C4-2B (cell line): ENCODE measurements around the gene GLRX3.
"Not testable (repeated sequence)": the region's sequence is repeated elsewhere in the genome, so short reads cannot be mapped to it uniquely, and the experiment has no call there.

ENCODE experiments used
- H3K27ac ChIP-seq: fragments of 450-650 bp; 2 replicates; pipeline ENCODE4 v1.5.1; 2017
- ZFX ChIP-seq: fragments of 450-650 bp; IDR thresholded peaks from 2 replicates; pipeline ENCODE4 v1.6.1; 2017
- TF ChIP-seq, protein P1 (sequence below): fragments of 450-650 bp; conservative IDR thresholded peaks from 2 replicates; pipeline ENCODE4 v1.5.1; 2017; ENCODE audit warnings: mild to moderate bottlenecking

GLRX3 gene

DNA sequence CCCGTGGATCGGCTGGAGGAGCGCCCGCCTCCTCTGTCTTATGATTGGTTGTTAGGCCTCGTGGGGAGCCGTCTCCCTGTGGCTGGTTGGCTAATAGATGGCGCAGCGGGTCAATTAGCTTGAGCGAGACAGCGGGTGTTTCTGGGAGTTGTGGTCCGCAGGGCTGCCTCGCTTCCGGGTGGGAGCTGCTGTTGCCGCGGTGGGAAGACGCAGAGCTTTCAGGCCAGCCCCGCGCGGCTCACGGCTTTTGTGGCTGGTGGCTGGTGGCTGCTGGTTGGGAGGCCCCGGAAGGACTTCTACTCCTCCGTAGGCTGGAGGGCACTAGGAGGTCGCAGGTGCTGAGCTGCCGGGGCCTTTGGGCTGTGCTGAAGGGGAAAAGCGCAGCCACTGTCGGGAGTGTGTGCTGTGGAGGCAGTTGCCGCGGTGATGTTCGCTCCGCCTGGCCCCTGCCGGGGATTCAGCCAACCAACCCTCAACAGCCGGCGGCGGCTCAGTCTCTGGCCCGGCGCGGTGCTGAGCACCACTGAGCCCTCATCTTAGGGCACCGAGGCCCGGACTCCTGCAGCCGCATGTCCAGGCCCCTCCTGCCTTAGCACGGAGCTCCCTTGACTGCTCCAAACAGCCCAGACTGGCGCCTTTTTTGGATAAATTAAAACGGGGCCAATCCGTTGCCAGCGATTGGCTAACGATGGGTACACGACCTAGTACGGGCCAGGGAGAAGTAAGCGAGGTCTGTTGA lies 24.9 kb upstream of the GLRX3 start:
- H3K27ac ChIP-seq, result peak overlapping the region; percentile 94

DNA sequence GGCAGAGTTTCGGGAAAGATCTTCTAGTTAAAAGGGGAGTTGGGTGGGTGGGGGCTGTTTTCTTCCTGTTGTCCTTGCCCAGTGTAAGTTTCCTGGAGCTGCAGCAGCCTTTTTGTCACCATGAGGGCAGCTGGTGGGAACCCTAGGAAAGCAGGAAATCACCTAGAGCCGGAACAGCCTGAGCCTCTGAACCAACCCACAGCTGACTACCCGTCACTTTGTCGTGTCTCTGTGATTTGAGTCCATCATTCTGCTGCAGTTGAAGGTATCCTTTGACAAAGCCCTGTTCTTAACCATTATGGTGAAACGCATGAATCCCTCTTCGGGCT lies 24.4 kb upstream of the GLRX3 start:
- peak overlapping the region; percentile 94 for H3K27ac ChIP-seq
- TF ChIP-seq, protein P1, sequence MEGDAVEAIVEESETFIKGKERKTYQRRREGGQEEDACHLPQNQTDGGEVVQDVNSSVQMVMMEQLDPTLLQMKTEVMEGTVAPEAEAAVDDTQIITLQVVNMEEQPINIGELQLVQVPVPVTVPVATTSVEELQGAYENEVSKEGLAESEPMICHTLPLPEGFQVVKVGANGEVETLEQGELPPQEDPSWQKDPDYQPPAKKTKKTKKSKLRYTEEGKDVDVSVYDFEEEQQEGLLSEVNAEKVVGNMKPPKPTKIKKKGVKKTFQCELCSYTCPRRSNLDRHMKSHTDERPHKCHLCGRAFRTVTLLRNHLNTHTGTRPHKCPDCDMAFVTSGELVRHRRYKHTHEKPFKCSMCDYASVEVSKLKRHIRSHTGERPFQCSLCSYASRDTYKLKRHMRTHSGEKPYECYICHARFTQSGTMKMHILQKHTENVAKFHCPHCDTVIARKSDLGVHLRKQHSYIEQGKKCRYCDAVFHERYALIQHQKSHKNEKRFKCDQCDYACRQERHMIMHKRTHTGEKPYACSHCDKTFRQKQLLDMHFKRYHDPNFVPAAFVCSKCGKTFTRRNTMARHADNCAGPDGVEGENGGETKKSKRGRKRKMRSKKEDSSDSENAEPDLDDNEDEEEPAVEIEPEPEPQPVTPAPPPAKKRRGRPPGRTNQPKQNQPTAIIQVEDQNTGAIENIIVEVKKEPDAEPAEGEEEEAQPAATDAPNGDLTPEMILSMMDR, result no peak
- TF ChIP-seq ZFX, result no peak

More for the DNA sequence above, 24.9 kb upstream of the GLRX3 start:
- TF ChIP-seq, protein P1, result no peak
- TF ChIP-seq ZFX, result peak; percentile 70

DNA sequence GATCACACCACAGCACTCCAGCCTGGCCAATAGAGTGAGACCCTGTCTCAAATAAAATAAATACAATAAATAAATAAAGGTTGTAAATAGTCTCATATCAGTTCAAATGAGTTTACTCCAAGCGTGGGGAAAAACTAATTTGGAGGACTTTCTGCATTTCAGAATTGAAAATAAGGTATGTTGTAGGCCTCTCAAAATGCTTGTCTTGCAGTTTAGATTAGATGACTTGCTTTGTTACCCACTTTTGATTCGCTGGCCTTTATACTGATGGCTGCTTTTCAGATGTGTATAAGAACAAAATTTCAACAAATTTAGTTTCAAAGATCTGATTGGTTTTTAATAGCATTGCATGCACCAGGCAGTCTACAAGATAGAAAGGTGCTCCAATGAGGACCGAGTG lies 23.4 kb upstream of the GLRX3 start:
- no peak for TF ChIP-seq ZFX
- TF ChIP-seq, protein P1, result no peak
- H3K27ac ChIP-seq, result no peak overlapping the region

DNA sequence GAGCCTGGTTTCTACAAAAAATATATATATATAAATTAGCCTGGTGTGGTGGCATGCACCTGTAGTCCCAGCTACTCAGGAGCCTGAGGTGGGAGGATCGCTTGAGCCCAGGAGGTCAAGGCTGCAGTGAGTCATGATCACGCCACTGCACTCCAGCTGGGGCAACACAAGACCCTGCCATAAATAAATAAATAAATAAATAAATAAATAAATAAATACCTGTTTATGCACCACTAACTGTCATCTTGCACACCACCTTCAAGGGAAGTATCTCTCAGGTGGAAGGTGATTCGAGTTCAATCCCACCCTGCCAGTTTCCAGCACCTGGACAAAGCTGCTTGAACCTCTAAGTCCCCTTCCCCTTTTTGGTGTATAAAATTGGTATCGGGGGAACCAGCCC lies 19.2 kb upstream of the GLRX3 start:
- H3K27ac ChIP-seq, result not testable (repeated sequence)

DNA sequence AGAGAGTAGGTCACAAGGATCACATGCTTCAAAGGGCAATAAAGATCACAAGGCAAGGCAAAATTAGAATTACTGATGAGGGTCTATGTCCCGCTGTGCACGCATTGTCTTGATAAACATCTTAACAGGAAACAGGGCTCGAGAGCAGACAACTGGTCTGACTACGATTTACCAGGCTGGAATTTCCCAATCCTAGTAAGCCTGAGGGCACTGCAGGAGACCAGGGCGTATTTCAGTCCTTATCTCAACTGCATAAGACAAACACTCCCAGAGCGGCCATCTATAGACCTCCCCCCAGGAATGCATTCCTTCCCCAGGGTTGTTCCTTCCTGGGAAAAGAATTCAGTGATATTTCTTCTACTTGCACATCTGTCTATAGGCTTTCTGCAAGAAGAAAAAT lies 18.7 kb upstream of the GLRX3 start:
- not testable (repeated sequence) for H3K27ac ChIP-seq

DNA sequence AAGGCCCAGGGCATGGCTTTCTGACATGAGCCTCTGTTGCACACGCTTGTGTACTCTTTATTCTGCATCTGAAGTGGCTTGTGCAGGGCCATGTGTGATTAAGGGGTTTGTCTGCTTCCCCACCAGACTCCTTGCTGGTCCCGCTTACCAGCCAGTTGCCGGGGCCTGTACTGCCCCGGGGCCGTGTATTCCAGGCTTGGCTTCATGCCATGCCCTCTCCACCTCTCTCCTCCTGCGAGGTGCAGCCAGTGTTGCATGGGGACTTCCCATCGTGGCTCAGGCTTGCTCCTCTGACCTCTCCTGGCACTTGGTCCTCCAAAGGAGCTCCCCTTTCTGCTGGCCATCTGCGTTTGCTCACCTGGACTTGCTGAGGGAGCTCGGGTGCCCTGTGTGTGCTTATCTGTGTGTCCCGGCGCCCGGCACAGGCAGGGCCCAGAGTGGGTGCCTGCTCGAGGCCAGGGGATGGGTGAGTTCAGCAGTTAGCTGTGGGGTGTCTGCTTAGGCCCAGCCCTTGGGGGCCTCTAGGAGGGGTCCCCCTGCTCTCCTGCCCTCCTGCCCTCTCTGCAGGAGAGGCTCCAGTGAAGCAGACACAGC lies 14.6 kb upstream of the GLRX3 start:
- H3K27ac ChIP-seq, result no peak overlapping the region
- no peak for TF ChIP-seq ZFX
- TF ChIP-seq, protein P1, result no peak

DNA sequence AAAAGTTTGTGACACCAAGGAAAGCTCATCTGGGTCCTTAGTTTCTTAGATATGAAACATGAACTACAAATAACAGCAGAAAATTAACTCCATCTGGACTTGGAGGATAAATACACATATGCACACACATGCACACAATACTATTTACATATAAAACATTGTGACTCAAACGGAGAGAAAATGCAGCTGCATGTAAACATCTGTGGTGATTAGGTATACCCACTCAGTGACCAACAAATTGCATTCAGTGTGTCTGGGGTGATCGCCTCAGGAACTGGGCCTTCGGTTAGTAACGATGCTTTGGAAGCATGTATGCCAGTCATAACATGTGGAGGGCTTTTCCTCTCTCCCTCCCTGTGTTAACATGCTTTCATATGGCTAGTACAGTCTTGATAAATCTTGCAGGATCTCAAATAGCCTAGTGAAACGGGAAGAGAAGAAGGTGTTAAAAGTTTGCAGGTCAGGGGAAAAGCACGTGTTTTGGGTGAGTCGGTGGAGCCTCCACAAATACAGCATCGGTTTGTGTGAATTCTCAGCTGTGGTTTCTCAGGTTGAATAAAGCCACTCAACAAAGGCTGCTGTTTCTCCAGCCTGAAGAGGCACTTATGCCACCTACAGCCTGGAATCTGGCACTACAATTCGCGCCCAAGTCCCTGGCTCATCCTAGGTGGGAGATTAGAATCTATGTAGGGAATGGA lies 8.7 kb upstream of the GLRX3 start:
- TF ChIP-seq, protein P1, result peak; percentile 93
- TF ChIP-seq ZFX, result no peak
- no peak overlapping the region; the same call in 1 of the 2 replicates for H3K27ac ChIP-seq

DNA sequence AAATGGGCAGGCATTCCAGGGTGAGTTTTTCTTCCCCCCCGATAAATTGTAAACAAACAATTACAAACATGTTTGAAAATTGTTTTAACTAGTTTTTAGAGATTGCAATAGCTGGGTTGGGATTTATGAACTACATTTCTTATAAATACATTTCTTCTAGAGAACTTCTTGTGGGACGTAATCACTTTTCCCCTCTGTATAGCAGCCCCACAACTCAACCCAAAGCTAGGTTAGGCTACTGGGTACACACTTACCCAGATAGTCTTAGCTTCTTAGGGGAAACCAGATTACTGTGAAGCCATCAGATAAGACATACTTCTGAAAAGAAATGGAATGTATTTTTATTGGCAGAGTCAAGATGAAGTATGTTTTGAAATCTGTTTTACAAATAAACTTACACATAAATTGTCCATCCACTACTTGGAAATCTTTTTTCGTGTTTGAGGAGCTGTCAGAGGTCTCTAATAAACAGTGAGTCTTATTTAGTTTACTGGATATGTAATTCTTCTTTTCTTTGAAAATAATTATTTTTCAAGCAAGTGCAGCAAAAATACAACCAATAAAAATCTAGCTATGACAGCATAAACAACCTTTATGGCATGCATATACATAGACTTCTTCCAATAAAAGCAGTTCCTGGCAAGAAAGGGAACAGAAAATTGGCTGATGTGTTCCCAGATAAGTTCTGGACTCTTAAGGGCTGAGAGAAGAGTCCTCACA lies 8.0 kb upstream of the GLRX3 start:
- TF ChIP-seq ZFX, result no peak
- TF ChIP-seq, protein P1, result peak; percentile 32
- H3K27ac ChIP-seq, result peak overlapping the region; percentile 21; the same call in 1 of the 2 replicates
